ENCODE data around the gene STIMATE.
A peak's percentile ranks its signal among the peaks of the same experiment; 100 is the strongest.

DNA sequence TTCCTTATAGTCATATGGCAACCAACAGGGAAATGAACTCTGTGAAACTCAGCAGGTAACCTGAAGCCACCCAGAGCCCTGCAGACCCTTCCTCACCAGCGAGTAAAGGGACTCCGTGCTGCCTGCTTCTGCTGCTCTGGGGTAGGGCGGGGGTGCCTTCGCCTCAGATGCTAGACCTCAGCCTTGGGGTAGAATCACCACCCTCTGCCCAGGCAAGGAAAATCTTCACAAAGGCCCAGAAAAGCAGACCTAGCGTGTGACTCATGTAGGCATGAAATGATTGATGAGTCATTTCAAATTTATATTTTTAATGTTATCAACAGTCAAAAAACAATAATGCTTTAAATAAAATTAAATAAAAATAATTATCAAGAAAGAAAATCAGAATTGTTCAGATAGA, 6.6 kb downstream of the STIMATE start:
- TF ChIP-seq, protein P1, sequence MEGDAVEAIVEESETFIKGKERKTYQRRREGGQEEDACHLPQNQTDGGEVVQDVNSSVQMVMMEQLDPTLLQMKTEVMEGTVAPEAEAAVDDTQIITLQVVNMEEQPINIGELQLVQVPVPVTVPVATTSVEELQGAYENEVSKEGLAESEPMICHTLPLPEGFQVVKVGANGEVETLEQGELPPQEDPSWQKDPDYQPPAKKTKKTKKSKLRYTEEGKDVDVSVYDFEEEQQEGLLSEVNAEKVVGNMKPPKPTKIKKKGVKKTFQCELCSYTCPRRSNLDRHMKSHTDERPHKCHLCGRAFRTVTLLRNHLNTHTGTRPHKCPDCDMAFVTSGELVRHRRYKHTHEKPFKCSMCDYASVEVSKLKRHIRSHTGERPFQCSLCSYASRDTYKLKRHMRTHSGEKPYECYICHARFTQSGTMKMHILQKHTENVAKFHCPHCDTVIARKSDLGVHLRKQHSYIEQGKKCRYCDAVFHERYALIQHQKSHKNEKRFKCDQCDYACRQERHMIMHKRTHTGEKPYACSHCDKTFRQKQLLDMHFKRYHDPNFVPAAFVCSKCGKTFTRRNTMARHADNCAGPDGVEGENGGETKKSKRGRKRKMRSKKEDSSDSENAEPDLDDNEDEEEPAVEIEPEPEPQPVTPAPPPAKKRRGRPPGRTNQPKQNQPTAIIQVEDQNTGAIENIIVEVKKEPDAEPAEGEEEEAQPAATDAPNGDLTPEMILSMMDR (IDR thresholded peaks at IDR 0.05 in 2 of 3, conservative IDR thresholded peaks at IDR 0.05 in 1 of 3; ENCODE audit: control insufficient read depth in 2 of 3, extremely low read depth in 1 of 3, insufficient read depth in 1 of 3, low read depth in 3 of 3, low read length in 3 of 3): no peak
- TF ChIP-seq EGR1 (IDR thresholded peaks at IDR 0.05; ENCODE audit: borderline replicate concordance in 1 of 2, low read depth in 2 of 2, low read length in 2 of 2) (no peak), ATF7 (IDR thresholded peaks at IDR 0.05; ENCODE audit: low read depth) (no peak), POLR2A (IDR thresholded peaks at IDR 0.05; ENCODE audit: low read depth, low read length) (no peak), BCL11A (IDR thresholded peaks at IDR 0.05; ENCODE audit: low read depth, low read length) (no peak), MXI1 (IDR thresholded peaks at IDR 0.05; ENCODE audit: low read depth, low read length) (no peak), EZH2 (IDR thresholded peaks at IDR 0.05; ENCODE audit: borderline replicate concordance, control insufficient read depth, low read depth, low read length) (no peak), ESRRA (IDR thresholded peaks at IDR 0.05; ENCODE audit: low read length) (no peak), JUNB (IDR thresholded peaks at IDR 0.05) (peak; percentile 64)
- TF ChIP-seq, protein P2, sequence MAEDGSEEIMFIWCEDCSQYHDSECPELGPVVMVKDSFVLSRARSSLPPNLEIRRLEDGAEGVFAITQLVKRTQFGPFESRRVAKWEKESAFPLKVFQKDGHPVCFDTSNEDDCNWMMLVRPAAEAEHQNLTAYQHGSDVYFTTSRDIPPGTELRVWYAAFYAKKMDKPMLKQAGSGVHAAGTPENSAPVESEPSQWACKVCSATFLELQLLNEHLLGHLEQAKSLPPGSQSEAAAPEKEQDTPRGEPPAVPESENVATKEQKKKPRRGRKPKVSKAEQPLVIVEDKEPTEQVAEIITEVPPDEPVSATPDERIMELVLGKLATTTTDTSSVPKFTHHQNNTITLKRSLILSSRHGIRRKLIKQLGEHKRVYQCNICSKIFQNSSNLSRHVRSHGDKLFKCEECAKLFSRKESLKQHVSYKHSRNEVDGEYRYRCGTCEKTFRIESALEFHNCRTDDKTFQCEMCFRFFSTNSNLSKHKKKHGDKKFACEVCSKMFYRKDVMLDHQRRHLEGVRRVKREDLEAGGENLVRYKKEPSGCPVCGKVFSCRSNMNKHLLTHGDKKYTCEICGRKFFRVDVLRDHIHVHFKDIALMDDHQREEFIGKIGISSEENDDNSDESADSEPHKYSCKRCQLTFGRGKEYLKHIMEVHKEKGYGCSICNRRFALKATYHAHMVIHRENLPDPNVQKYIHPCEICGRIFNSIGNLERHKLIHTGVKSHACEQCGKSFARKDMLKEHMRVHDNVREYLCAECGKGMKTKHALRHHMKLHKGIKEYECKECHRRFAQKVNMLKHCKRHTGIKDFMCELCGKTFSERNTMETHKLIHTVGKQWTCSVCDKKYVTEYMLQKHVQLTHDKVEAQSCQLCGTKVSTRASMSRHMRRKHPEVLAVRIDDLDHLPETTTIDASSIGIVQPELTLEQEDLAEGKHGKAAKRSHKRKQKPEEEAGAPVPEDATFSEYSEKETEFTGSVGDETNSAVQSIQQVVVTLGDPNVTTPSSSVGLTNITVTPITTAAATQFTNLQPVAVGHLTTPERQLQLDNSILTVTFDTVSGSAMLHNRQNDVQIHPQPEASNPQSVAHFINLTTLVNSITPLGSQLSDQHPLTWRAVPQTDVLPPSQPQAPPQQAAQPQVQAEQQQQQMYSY (CRISPR knock-in tag; IDR thresholded peaks at IDR 0.05): no peak
- TF ChIP-seq, protein P3, sequence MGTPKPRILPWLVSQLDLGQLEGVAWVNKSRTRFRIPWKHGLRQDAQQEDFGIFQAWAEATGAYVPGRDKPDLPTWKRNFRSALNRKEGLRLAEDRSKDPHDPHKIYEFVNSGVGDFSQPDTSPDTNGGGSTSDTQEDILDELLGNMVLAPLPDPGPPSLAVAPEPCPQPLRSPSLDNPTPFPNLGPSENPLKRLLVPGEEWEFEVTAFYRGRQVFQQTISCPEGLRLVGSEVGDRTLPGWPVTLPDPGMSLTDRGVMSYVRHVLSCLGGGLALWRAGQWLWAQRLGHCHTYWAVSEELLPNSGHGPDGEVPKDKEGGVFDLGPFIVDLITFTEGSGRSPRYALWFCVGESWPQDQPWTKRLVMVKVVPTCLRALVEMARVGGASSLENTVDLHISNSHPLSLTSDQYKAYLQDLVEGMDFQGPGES (IDR thresholded peaks at IDR 0.05): no peak
- TF ChIP-seq, protein P4, sequence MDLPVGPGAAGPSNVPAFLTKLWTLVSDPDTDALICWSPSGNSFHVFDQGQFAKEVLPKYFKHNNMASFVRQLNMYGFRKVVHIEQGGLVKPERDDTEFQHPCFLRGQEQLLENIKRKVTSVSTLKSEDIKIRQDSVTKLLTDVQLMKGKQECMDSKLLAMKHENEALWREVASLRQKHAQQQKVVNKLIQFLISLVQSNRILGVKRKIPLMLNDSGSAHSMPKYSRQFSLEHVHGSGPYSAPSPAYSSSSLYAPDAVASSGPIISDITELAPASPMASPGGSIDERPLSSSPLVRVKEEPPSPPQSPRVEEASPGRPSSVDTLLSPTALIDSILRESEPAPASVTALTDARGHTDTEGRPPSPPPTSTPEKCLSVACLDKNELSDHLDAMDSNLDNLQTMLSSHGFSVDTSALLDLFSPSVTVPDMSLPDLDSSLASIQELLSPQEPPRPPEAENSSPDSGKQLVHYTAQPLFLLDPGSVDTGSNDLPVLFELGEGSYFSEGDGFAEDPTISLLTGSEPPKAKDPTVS (IDR thresholded peaks at IDR 0.05; ENCODE audit: low read depth, low read length): no peak
- TF ChIP-seq, protein P5, sequence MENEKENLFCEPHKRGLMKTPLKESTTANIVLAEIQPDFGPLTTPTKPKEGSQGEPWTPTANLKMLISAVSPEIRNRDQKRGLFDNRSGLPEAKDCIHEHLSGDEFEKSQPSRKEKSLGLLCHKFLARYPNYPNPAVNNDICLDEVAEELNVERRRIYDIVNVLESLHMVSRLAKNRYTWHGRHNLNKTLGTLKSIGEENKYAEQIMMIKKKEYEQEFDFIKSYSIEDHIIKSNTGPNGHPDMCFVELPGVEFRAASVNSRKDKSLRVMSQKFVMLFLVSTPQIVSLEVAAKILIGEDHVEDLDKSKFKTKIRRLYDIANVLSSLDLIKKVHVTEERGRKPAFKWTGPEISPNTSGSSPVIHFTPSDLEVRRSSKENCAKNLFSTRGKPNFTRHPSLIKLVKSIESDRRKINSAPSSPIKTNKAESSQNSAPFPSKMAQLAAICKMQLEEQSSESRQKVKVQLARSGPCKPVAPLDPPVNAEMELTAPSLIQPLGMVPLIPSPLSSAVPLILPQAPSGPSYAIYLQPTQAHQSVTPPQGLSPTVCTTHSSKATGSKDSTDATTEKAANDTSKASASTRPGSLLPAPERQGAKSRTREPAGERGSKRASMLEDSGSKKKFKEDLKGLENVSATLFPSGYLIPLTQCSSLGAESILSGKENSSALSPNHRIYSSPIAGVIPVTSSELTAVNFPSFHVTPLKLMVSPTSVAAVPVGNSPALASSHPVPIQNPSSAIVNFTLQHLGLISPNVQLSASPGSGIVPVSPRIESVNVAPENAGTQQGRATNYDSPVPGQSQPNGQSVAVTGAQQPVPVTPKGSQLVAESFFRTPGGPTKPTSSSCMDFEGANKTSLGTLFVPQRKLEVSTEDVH (IDR thresholded peaks at IDR 0.05; ENCODE audit: low read depth, partially characterized antibody): no peak

Data from GM12878 (cell line).